A549 treated with AZD2906 at 1 μM for 4 hours (cell line): Measurements from ENCODE around the gene EPAS1. TPM values are rescaled to one million over a fixed set of nuclear protein-coding genes. Genes with fewer than 3 reads are reported as not detected.

ENCODE experiments used
- total RNA-seq: library from RNA; stranded (reverse); fragments of 200-300 nt; extraction: Qiagen RNA extraction; gene quantifications from 5 replicates; pipeline ENCODE4 v1.2.3, GENCODE V29; 2022

Gene EPAS1
- 86.6 to 106 TPM (median 97.0 TPM) in 5 replicates for total RNA-seq

GRCh38 chr2:46296840-46297545 lies at the start of gene EPAS1:
EPAS1 (plus strand) TSS chr2:46297407; CDS start chr2:46297912, 505 bp downstream.

Other genes with a start within 250 kb of the EPAS1 start
- gene TMEM247, start 182.2 kb downstream of the EPAS1 start, total RNA-seq, result not detected in 5 replicates
- 35.1 to 59.7 TPM (median 41.9 TPM) in 5 replicates for gene RHOQ, start 245.1 kb downstream of the EPAS1 start, total RNA-seq
- gene ATP6V1E2, start 245.2 kb downstream of the EPAS1 start, total RNA-seq, result 12.1 to 14.0 TPM (median 12.7 TPM) in 5 replicates